IMR-90 (cell line): Measurements from ENCODE around the gene SPRED2. TPM values are rescaled to one million over a fixed set of nuclear protein-coding genes. Genes with fewer than 3 reads are reported as not detected.

Source experiments
- ATAC-seq: fragments of 200-7000 bp; cut with Tn5 transposase; 2 replicates; pipeline ENCODE4 v1.9.1; 2020; ENCODE audit warnings: low read depth, mild to moderate bottlenecking, moderate library complexity
- BruUV-seq: library from RNA; stranded (reverse); fragments of 400-500 nt; replicated peaks from 2 replicates; lab custom pipeline; 2021; lab: Mats Ljungman, UMichigan
- CTCF ChIA-PET: fragments of 300-600 bp; formaldehyde crosslinking; extraction: SDS; loops from one replicate; lab custom pipeline; 2021; ENCODE audit warnings: antibody characterized with exemption; lab: Yijun Ruan, JAX
- POLR2A ChIA-PET: fragments of 300-600 bp; sonication (Branson Sonifier 250); formaldehyde crosslinking; loops from one replicate; lab custom pipeline; 2022; ENCODE audit warnings: antibody characterized with exemption; ENCODE audit not compliant: unreplicated experiment; lab: Charles Lee
- DNase-seq: peaks from one replicate; pipeline ENCODE4 v3.0.0; 2013
- H2AFZ ChIP-seq: replicated peaks from 2 replicates; pipeline ENCODE3; 2013; ENCODE audit warnings: low read length, mild to moderate bottlenecking; ENCODE audit not compliant: poor library complexity
- H2AK5ac ChIP-seq: 2 replicates; pipeline ENCODE4 v1.6.1; 2013; ENCODE audit warnings: low read depth, low read length, inconsistent platforms
- H2AK9ac ChIP-seq: replicated peaks from 2 replicates; pipeline ENCODE3; 2013; ENCODE audit warnings: mild to moderate bottlenecking, low read depth, low read length, moderate library complexity; ENCODE audit not compliant: poor library complexity
- H2BK120ac ChIP-seq: 2 replicates; pipeline ENCODE4 v1.6.1; 2013; ENCODE audit warnings: low read depth, low read length, inconsistent platforms
- H2BK15ac ChIP-seq: 3 replicates; pipeline ENCODE4 v1.6.1; 2013; ENCODE audit warnings: low read depth, low read length, inconsistent platforms
- H2BK20ac ChIP-seq: 2 replicates; pipeline ENCODE4 v1.6.1; 2013; ENCODE audit warnings: low read depth, mild to moderate bottlenecking, inconsistent platforms, low read length, moderate library complexity
- H2BK5ac ChIP-seq: 2 replicates; pipeline ENCODE4 v1.6.1; 2013; ENCODE audit warnings: mild to moderate bottlenecking, low read depth, low read length, inconsistent platforms; ENCODE audit not compliant: poor library complexity, severe bottlenecking
- H3K14ac ChIP-seq: replicated peaks from 2 replicates; pipeline ENCODE4 v1.6.1; 2013; ENCODE audit warnings: low read depth, low read length, inconsistent platforms
- H3K18ac ChIP-seq: 2 replicates; pipeline ENCODE4 v1.6.1; 2013; ENCODE audit warnings: low read depth, low read length, control low read depth
- H3K23ac ChIP-seq: 2 replicates; pipeline ENCODE4 v1.6.1; 2013; ENCODE audit warnings: low read depth, low read length, inconsistent platforms
- H3K27ac ChIP-seq: 2 replicates; pipeline ENCODE4 v1.5.1; 2013; ENCODE audit warnings: mild to moderate bottlenecking, control low read depth, low read length; ENCODE audit not compliant: insufficient read depth
- H3K27me3 ChIP-seq: 2 replicates; pipeline ENCODE4 v1.6.1; 2013; ENCODE audit warnings: low read length; ENCODE audit not compliant: control insufficient read depth, insufficient read depth
- H3K36me3 ChIP-seq: 2 replicates; pipeline ENCODE4 v1.6.1; 2013; ENCODE audit warnings: low read length, mixed read lengths; ENCODE audit not compliant: control insufficient read depth, insufficient read depth
- H3K4ac ChIP-seq: 2 replicates; pipeline ENCODE4 v1.6.1; 2013; ENCODE audit warnings: low read depth, low read length, inconsistent platforms
- H3K4me1 ChIP-seq: 2 replicates; pipeline ENCODE4 v1.6.1; 2013; ENCODE audit warnings: low read length, mixed read lengths; ENCODE audit not compliant: control insufficient read depth, insufficient read depth
- H3K4me2 ChIP-seq: 2 replicates; pipeline ENCODE4 v1.6.1; 2013; ENCODE audit warnings: low read depth, mild to moderate bottlenecking, control low read depth, low read length, moderate library complexity
- H3K4me3 ChIP-seq: 2 replicates; pipeline ENCODE4 v1.5.1; 2013; ENCODE audit warnings: low read depth, mild to moderate bottlenecking, control low read depth, low read length, moderate library complexity; ENCODE audit not compliant: insufficient read depth
- H3K56ac ChIP-seq: 2 replicates; pipeline ENCODE4 v1.6.1; 2013; ENCODE audit warnings: low read length, inconsistent platforms; ENCODE audit not compliant: insufficient read depth; ENCODE audit errors: extremely low read depth
- H3K79me1 ChIP-seq, 2 experiments: 2 replicates each; pipeline ENCODE4 v1.6.1; 2013; ENCODE audit warnings: low read length in 2 of 2, inconsistent platforms in 1 of 2, low read depth in 1 of 2
- H3K9ac ChIP-seq: 2 replicates; pipeline ENCODE4 v1.6.1; 2013; ENCODE audit warnings: low read depth, low read length, control low read depth
- H3K9me1 ChIP-seq: 2 replicates; pipeline ENCODE4 v1.6.1; 2013; ENCODE audit warnings: low read length, inconsistent platforms; ENCODE audit not compliant: insufficient read depth
- H3K9me3 ChIP-seq: 2 replicates; pipeline ENCODE4 v1.6.1; 2013; ENCODE audit warnings: low read length; ENCODE audit not compliant: control insufficient read depth, insufficient read depth
- H4K20me1 ChIP-seq: 2 replicates; pipeline ENCODE4 v1.6.1; 2013; ENCODE audit warnings: low read length, inconsistent platforms; ENCODE audit not compliant: insufficient read depth
- H4K5ac ChIP-seq: 2 replicates; pipeline ENCODE4 v1.6.1; 2013; ENCODE audit warnings: mild to moderate bottlenecking, low read depth, low read length, control low read depth
- H4K8ac ChIP-seq, 2 experiments: 2 replicates each; pipeline ENCODE4 v1.6.1; 2013; ENCODE audit warnings: low read depth in 2 of 2, low read length in 2 of 2, control low read depth in 1 of 2, inconsistent platforms in 1 of 2
- H4K91ac ChIP-seq: 2 replicates; pipeline ENCODE4 v1.6.1; 2013; ENCODE audit warnings: low read depth, low read length, inconsistent platforms; ENCODE audit not compliant: insufficient read depth
- CEBPB ChIP-seq: IDR thresholded peaks from 2 replicates; pipeline ENCODE4 v1.6.1; 2012; ENCODE audit warnings: low read depth, low read length, improper control_type of control experiment
- FOS ChIP-seq: fragments of 150-350 bp; IDR thresholded peaks from 2 replicates; pipeline ENCODE4 v1.6.1; 2016; ENCODE audit warnings: low read depth, low read length
- MAZ ChIP-seq: IDR thresholded peaks from 2 replicates; pipeline ENCODE4 v1.6.1; 2012; ENCODE audit warnings: low read depth, mild to moderate bottlenecking, low read length, improper control_type of control experiment, moderate library complexity, borderline replicate concordance
- MXI1 ChIP-seq: IDR thresholded peaks from 2 replicates; pipeline ENCODE4 v1.6.1; 2012; ENCODE audit warnings: low read depth, mild to moderate bottlenecking, low read length, moderate library complexity, borderline replicate concordance
- POLR2A ChIP-seq: IDR thresholded peaks from 2 replicates; pipeline ENCODE4 v1.6.1; 2012; ENCODE audit warnings: mild to moderate bottlenecking, low read depth, low read length
- RAD21 ChIP-seq: IDR thresholded peaks from 2 replicates; pipeline ENCODE4 v1.6.1; 2012; ENCODE audit warnings: low read length, improper control_type of control experiment
- RCOR1 ChIP-seq: IDR thresholded peaks from 2 replicates; pipeline ENCODE4 v1.6.1; 2012; ENCODE audit warnings: mild to moderate bottlenecking, low read length, improper control_type of control experiment; ENCODE audit not compliant: insufficient replicate concordance
- SMC3 ChIP-seq: fragments of 150-350 bp; IDR thresholded peaks from 2 replicates; pipeline ENCODE4 v1.6.1; 2016; ENCODE audit warnings: low read depth, mild to moderate bottlenecking, antibody characterized with exemption, low read length, moderate library complexity
- WGBS, 2 experiments: methylation state at CpG; one replicate each; pipeline versions ENCODE4 v1.1.5 to v1.1.7; 2013; ENCODE audit warnings: missing lambda C conversion rate in 2 of 2; ENCODE audit not compliant: insufficient read length in 1 of 2; ENCODE audit errors: extremely low coverage in 2 of 2; 5-methylcytosine and 5-hydroxymethylcytosine counted together
- dilution Hi-C: fragments of 300-500 bp; cut with HindIII; formaldehyde crosslinking; loops from one replicate; pipeline ENCODE4 v1.14.3; 2018; ENCODE audit warnings: low sequenced_read_pairs; ENCODE audit not compliant: unreplicated experiment
- in situ Hi-C: fragments of 300-500 bp; cut with MboI; formaldehyde crosslinking; loops from 3 replicates; pipeline ENCODE4 v1.14.3; 2019; ENCODE audit warnings: low sequenced_read_pairs, inconsistent platforms, mixed read lengths
- intact Hi-C: fragments of 100-400 bp; cut with micrococcal nuclease; formaldehyde crosslinking; loops from 2 replicates; pipeline ENCODE4 v1.10.0; 2022
- polyA plus RNA-seq, 3 experiments: library from polyadenylated mRNA; depleted of rRNA; stranded (reverse); fragments of >200 nt; gene quantifications; 2 replicates each; pipeline ENCODE4 v1.2.3, GENCODE V29; 2012; ENCODE audit warnings: low replicate concordance in 1 of 3
- total RNA-seq: library from RNA; depleted of rRNA; stranded (reverse); fragments of >200 nt; gene quantifications from 2 replicates; pipeline ENCODE4 v1.2.3, GENCODE V29; 2012
- TF ChIP-seq, protein P1 (sequence below): fragments of 150-350 bp; IDR thresholded peaks from 2 replicates; pipeline ENCODE4 v1.6.1; 2017; ENCODE audit warnings: mild to moderate bottlenecking, antibody characterized with exemption, low read length, low read depth

The SPRED2 gene
- total and polyA plus RNA-seq, 2 of the 4 experiments (the other 2 are of a cell fraction), result 4.8 to 18.7 TPM

DNA sequence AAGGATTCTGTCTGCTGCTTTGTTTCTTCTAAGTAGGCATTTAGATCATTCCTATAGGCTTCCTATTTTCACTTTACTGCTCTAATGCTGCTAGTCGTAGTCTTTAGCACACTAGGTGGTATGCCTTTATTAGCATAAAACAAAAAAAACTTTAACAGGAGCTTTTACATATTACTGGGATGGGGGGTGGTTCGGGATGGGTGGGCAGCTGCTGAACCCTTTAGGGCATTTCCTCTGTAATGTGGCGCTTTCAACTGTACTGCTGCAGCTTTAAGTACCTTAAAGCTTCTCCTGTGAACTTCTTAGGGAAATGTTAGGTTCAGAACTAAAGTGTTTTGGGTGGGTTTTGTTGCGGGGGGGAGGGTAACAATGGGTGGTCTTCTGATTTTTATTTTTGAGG, 163.4 kb downstream of the SPRED2 start:
- DNase-seq (no peak), ATAC-seq (no peak)
- Histone ChIP-seq H2BK5ac (no peak overlapping the region), H3K23ac (no peak overlapping the region), H2AK5ac (no peak overlapping the region), H3K4me2 (no peak overlapping the region), H4K5ac (no peak overlapping the region), H4K20me1 (peaks cover 34% of the 10 kb centered on the region), H3K27ac (no peak overlapping the region), H2BK15ac (no peak overlapping the region), H3K14ac (no peak overlapping the region), H3K9me3 (no peaks in the 10 kb centered on the region), H2BK20ac (no peak overlapping the region), H3K4me1 (peaks cover 6% of the 10 kb centered on the region), H3K4ac (no peak overlapping the region), H3K9me1 (peaks cover 6% of the 10 kb centered on the region; the same call in 1 of the 2 replicates), H2BK120ac (no peak overlapping the region), H3K56ac (no peak overlapping the region), H3K9ac (no peak overlapping the region), H2AFZ (no peak overlapping the region), H3K4me3 (no peak overlapping the region), H4K91ac (no peak overlapping the region), H3K79me1 (peaks cover 16 to 37% of the 10 kb centered on the region in 2 experiments), H4K8ac (no peak overlapping the region), H3K36me3 (peaks cover 29% of the 10 kb centered on the region), H2AK9ac (no peak overlapping the region), H3K27me3 (no peaks in the 10 kb centered on the region), H3K18ac (no peak overlapping the region)
- TF ChIP-seq MXI1, result no peak
- TF ChIP-seq POLR2A, result no peak
- no peak for TF ChIP-seq CEBPB
- no peak for TF ChIP-seq RAD21
- TF ChIP-seq, protein P1, sequence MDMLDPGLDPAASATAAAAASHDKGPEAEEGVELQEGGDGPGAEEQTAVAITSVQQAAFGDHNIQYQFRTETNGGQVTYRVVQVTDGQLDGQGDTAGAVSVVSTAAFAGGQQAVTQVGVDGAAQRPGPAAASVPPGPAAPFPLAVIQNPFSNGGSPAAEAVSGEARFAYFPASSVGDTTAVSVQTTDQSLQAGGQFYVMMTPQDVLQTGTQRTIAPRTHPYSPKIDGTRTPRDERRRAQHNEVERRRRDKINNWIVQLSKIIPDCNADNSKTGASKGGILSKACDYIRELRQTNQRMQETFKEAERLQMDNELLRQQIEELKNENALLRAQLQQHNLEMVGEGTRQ, result no peak
- TF ChIP-seq MAZ, result no peak
- TF ChIP-seq RCOR1, result no peak
- TF ChIP-seq SMC3, result no peak
- no peak for TF ChIP-seq FOS
- no TSS peak for BruUV-seq
- ChIA-PET CTCF (no interaction called here), POLR2A (no interaction called here)
- in situ Hi-C loops (loop anchor here (5.0 kb wide), 2 partner anchors 158 to 278 kb away; no protein-coding TSS in a partner anchor), dilution Hi-C loops (no loop called here), intact Hi-C loops (no loop called here)
- no CpG with 5 or more reads among the region's 4 CpGs for WGBS, 2 experiments
